IPS-18a (cell line): Measurements from ENCODE around the gene TMEM151A.
A peak's percentile ranks its signal among the peaks of the same experiment; 100 is the strongest.
"Not testable (repeated sequence)": the region's sequence is repeated elsewhere in the genome, so short reads cannot be mapped to it uniquely, and the experiment has no call there.

Experiments used
- H3K27ac ChIP-seq: one replicate; pipeline ENCODE4 v1.5.1; 2013; ENCODE audit warnings: low read length
- H3K27me3 ChIP-seq: one replicate; pipeline ENCODE4 v1.6.1; 2013; ENCODE audit warnings: mild to moderate bottlenecking, low read length; ENCODE audit not compliant: control insufficient read depth, insufficient read depth
- H3K36me3 ChIP-seq: one replicate; pipeline ENCODE4 v1.6.1; 2013; ENCODE audit warnings: low read depth, low read length; ENCODE audit not compliant: control insufficient read depth
- H3K4me1 ChIP-seq: one replicate; pipeline ENCODE4 v1.6.1; 2013; ENCODE audit warnings: low read depth, low read length; ENCODE audit not compliant: control insufficient read depth
- H3K4me3 ChIP-seq: one replicate; pipeline ENCODE4 v1.5.1; 2013; ENCODE audit warnings: low read length
- H3K9ac ChIP-seq: one replicate; pipeline ENCODE4 v1.6.1; 2013; ENCODE audit warnings: mild to moderate bottlenecking, low read length, moderate library complexity
- H3K9me3 ChIP-seq: one replicate; pipeline ENCODE4 v1.6.1; 2013; ENCODE audit warnings: low read depth, low read length; ENCODE audit not compliant: control insufficient read depth

The TMEM151A gene

DNA sequence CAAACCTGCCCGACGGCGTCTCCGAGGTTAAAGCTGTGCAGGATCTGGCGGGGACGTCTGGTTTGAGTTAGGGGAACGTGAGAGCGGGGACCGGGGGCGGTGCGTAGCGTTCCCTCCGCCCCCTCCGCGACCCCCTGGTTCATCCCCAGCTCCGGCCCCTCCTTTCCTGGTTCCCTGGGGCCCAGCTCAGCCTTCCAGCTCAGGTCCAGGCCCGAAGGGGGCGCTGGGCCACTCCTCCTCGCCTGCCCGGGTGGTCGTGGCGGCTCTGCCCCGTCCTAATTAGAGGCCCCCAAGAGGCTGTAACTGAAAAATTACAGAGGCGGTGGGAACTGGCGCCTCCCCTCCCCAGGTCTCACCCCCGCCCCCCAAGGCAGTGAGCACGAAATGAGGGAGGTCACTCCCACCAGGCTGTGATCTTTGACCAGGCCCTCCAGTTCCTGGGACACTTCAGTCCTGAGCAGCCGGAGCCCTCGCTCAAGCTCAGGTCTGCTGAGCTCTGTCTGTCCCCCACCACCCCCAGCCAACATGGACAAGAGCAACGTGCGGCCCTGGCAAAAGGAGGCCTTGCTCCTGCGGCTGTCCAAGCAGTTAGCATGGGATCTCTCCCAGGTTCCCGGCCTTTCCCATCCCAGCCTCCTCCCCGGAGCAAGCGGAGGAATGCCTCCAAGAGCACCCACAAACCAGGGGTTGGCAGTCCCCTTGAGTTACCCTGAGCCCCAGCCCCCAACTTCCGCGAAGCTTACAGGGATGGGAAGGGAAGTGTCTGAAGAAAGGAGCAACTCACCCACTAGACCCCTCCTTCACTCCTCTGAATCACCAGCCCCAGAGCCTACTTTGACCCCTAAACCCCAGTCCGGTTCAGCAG is 21.9 kb downstream of the TMEM151A start:
- H3K9ac ChIP-seq, result peak overlapping the region; percentile 28
- no peak overlapping the region for H3K27ac ChIP-seq
- peaks cover 20% of the 10 kb centered on the region for H3K4me1 ChIP-seq

GRCh38 chr11:66314186-66314501 is 22.4 kb downstream of the TMEM151A start:
- Histone ChIP-seq H3K27me3 (no peaks in the 10 kb centered on the region), H3K4me3 (no peak overlapping the region), H3K9ac (no peak overlapping the region), H3K9me3 (no peaks in the 10 kb centered on the region), H3K36me3 (no peaks in the 10 kb centered on the region), H3K27ac (no peak overlapping the region), H3K4me1 (peaks cover 20% of the 10 kb centered on the region)

More for the DNA sequence above, 21.9 kb downstream of the TMEM151A start:
- Histone ChIP-seq H3K9me3 (no peaks in the 10 kb centered on the region), H3K36me3 (no peaks in the 10 kb centered on the region), H3K4me3 (peak overlapping the region; percentile 65), H3K27me3 (no peaks in the 10 kb centered on the region)

DNA sequence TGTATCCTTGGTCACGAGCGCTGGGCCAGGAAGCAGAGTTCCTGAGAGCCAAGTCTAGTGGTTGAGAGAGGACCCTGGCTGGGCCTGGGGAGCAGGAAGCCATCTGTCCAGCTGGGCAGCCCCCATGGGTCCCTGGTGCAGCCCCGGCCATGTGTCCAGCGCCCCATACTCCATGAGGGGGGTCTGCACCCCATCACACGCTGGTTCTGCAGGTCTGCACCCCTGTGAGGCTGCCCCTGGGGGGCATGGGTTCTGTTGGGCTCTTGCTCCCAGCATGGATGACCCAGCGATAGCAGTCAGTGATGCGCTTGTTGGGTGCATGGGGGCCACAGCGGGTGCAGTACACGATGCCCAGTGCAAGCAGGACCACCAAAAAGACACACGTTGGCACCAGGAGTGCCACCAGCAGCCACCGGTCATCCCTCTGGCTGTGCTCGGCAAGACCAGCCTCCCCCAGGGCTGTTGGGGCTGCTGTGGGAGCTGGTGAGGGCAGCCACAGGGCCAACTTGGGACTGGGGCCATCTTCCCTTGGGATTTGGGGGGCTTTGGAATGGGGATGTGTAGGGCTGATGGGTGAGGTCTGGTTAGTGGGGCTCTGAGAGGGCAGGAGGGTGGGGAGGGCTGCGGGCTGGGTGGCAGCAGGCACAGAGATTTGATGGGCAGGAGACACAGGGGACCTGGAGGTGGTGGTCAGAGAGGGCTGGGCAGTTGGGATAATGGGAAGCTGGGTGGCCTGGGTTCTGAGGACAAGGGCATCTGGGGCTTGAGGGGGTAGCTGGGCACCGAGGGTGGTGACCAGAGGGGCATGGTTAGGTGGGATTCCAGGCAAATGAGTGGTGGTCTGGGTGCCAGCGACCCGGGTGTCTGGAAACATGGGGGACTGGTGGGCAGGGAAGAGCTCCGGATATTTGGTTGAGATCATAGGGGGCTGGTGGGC is 23.1 kb downstream of the TMEM151A start:
- Histone ChIP-seq H3K27ac (no peak overlapping the region), H3K36me3 (no peaks in the 10 kb centered on the region), H3K9ac (no peak overlapping the region), H3K9me3 (no peaks in the 10 kb centered on the region), H3K27me3 (no peaks in the 10 kb centered on the region), H3K4me3 (no peak overlapping the region), H3K4me1 (peaks cover 20% of the 10 kb centered on the region)

DNA sequence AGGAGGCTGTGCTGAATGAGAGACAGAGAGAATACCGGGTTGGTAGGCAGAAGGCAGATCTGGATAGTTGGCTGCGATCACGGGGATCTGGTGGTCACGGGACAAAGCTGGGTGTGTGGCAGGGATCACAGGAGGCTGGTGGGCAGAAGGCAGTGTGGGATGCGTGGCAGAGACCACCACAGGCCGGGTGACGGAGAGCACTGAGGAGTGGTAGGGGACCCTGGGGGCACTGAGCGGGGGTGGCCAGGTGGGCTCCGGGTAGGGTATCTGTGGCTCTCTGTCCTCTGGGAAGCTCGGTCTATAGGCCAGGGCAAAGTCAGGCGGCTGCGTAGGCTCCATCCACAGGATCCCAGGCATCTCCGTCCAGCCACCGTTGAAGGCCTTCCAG is 23.8 kb downstream of the TMEM151A start:
- no peak overlapping the region for H3K27ac ChIP-seq
- no peaks in the 10 kb centered on the region for H3K27me3 ChIP-seq
- peaks cover 20% of the 10 kb centered on the region for H3K4me1 ChIP-seq
- H3K4me3 ChIP-seq, result no peak overlapping the region
- no peaks in the 10 kb centered on the region for H3K9me3 ChIP-seq
- H3K36me3 ChIP-seq, result no peaks in the 10 kb centered on the region
- H3K9ac ChIP-seq, result no peak overlapping the region

DNA sequence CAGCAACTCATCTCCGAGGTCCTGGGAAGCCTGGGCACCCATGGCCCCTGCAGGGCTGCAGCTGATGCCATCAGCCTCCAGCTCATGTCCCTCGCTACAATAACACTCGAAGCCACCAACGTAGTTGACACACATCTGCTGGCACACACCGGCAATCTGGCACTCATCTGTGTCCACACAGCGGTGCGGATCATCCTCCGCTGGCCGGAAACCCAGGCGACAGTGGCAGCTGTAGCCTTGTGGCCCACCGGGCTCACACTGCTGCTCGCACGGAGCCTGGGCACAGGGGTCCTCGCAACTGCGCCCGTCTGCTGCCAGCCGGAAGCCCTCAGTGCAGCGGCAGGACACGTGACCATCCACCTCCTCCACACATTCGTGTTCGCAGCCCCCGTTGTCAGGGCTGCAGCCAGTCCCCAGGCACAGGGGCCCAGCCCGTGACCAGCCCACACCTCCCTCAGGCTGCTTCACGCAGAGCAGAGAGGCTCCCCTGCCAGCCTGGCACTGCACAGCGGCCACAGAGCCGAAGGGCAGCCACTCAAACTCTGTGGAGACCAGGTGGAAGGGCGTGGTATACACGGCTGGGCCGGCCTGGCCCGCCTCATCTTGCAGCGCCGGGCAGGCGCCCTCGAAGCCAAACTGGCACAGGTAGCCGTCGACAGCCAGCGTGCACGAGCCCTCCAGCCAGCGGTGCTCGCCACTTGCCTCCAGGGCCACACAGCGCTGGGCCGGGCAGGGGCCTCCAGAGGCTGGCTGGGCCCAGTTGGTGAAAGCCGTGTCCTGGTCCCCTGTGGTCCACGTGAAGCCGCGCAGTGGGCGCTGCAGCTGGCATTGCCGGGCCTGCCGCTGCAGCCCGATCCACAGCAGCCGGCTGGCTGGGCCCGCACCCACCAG is 24.5 kb downstream of the TMEM151A start:
- H3K4me1 ChIP-seq, result peaks cover 20% of the 10 kb centered on the region
- H3K9me3 ChIP-seq, result no peaks in the 10 kb centered on the region
- no peaks in the 10 kb centered on the region for H3K27me3 ChIP-seq
- H3K4me3 ChIP-seq, result no peak overlapping the region
- no peak overlapping the region for H3K27ac ChIP-seq
- no peak overlapping the region for H3K9ac ChIP-seq
- no peaks in the 10 kb centered on the region for H3K36me3 ChIP-seq

- Histone ChIP-seq H3K4me3 (no peak within 1 kb of the TSS), H3K27me3 (no peaks in the 10 kb centered on the region), H3K4me1 (peaks cover 20% of the 10 kb centered on the region), H3K27ac (peak within 1 kb of the TSS; percentile 39), H3K9me3 (no peaks in the 10 kb centered on the region), H3K36me3 (no peaks in the 10 kb centered on the region), H3K9ac (peak within 1 kb of the TSS; percentile 22)
Observed at GRCh38 chr11:66316849-66317251, 25.2 kb downstream of the TMEM151A start, which contains the start of gene CD248. Gene CD248, minus strand, starts transcription at chr11:66317044. Its CDS starts 17 bp downstream, at chr11:66317027.

DNA sequence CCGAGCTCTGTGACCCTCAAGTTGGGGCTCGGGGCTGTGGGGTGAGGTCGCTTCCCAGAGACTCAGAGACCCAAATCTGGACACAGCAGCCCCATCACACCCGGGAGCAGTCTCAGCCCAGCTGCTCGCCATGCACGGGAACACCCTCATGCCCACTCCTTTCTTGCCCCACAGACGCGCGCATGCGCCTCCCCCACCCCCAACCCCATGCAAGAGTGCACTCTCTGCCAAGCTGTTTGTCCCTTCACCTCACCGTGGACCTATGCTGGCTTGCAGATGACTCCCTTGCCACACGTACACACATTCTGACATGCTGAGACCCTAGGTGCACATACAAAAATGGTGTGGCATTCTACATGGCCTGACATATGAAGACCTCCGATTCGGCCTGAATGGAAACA is 25.6 kb downstream of the TMEM151A start:
- Histone ChIP-seq H3K9ac (peak overlapping the region; percentile 22), H3K27ac (peak overlapping the region; percentile 39), H3K36me3 (no peaks in the 10 kb centered on the region), H3K27me3 (no peaks in the 10 kb centered on the region), H3K9me3 (no peaks in the 10 kb centered on the region), H3K4me1 (peaks cover 20% of the 10 kb centered on the region), H3K4me3 (no peak overlapping the region)

DNA sequence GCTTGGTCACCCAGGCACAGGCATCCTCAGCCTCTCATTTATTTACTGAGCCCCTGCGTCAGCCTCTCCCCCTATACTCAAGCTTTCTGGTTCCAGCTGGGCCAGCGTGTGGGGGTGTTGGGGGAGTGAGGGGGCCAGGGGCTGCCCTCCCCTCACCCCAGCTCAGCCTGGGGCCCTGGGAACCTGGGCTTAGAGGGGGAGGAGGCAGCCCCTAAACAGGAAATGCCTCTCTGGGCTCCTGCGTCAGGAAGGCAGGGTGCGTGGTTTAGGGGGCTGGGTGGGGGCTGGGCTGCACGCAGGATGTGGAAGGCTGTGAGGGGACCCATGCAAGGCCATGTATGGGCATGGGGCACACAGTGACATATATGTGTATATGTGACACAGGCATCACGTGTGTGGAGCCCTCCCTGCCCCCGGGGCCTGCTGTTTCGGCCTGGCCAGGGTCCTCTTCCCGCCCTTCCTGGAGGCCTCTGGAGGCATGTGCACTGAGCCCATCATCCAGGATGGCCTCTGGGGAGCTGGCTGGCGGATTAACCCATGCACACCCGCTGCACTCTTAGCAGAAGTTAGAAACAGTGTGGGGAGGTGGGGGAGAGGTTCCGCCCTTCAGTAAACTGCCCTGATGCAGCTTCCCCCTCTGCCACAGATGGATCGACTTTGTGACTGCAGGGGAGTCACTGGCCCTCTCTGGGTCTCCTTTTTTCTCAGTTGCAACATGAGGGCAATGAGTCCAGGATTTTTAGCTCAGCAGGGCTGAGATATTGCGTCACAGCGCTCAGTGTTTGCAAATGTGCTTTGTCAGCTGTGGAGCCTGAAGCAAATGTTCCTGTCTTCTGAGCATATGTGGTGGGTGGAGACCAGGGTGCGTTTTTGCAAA is 26.3 kb downstream of the TMEM151A start:
- H3K36me3 ChIP-seq, result no peaks in the 10 kb centered on the region
- H3K27ac ChIP-seq, result peak overlapping the region; percentile 39
- peaks cover 20% of the 10 kb centered on the region for H3K4me1 ChIP-seq
- H3K9me3 ChIP-seq, result no peaks in the 10 kb centered on the region
- H3K4me3 ChIP-seq, result no peak overlapping the region
- H3K9ac ChIP-seq, result peak overlapping the region; percentile 22
- H3K27me3 ChIP-seq, result no peaks in the 10 kb centered on the region

DNA sequence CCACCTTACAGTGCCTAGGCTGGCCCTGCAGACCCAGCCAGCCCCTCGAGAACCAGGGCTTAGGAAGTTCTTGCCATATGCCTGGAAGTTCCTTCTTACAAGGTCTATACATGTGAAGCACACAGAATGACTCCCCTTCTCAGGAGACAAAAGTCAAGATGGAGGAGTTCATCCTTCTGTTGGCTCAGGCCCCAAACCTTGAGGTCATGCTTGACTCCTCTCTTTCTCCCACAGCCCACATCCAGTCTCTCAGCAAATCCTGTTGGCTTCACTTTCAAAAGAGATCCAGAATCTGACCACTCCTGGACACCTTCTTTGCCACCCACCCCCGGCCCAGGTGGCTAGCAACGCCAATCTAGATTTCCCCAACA is 26.9 kb downstream of the TMEM151A start:
- H3K4me1 ChIP-seq, result peaks cover 19% of the 10 kb centered on the region
- H3K9me3 ChIP-seq, result no peaks in the 10 kb centered on the region
- H3K4me3 ChIP-seq, result no peak overlapping the region
- no peak overlapping the region for H3K27ac ChIP-seq
- no peaks in the 10 kb centered on the region for H3K27me3 ChIP-seq
- no peaks in the 10 kb centered on the region for H3K36me3 ChIP-seq
- no peak overlapping the region for H3K9ac ChIP-seq

GRCh38 chr11:66320289-66320688 is 28.6 kb downstream of the TMEM151A start:
- H3K36me3 ChIP-seq, H3K27ac ChIP-seq, H3K4me3 ChIP-seq, H3K27me3 ChIP-seq, H3K9me3 ChIP-seq, H3K9ac ChIP-seq: not testable (repeated sequence)
- peaks cover 14% of the 10 kb centered on the region for H3K4me1 ChIP-seq
